SW 1271 (cell line): ENCODE data around the gene STIM2.

Experiments
- DNase-seq, 2 experiments: peaks; one replicate each; lab custom pipeline; 2025; lab: John Stamatoyannopoulos, UW

STIM2 gene

GRCh38 chr4:26900765-26901164 lies 40.1 kb downstream of the STIM2 start:
- no peak for DNase-seq

- no peak for DNase-seq
Measured at GRCh38 chr4:26905172-26905571, 44.5 kb downstream of the STIM2 start.

- no peak for DNase-seq
Measured at GRCh38 chr4:26907731-26908599, 47.3 kb downstream of the STIM2 start.

GRCh38 chr4:26909369-26909768 lies 48.7 kb downstream of the STIM2 start:
- DNase-seq: no peak

- DNase-seq: no peak
Measured at GRCh38 chr4:26911254-26911653, 50.6 kb downstream of the STIM2 start.

GRCh38 chr4:26912069-26912468 lies 51.4 kb downstream of the STIM2 start:
- no peak for DNase-seq

- DNase-seq: no peak
Measured at GRCh38 chr4:26912810-26913209, 52.2 kb downstream of the STIM2 start.

GRCh38 chr4:26916195-26916594 lies 55.6 kb downstream of the STIM2 start:
- no peak for DNase-seq

GRCh38 chr4:26930964-26931363 lies 70.3 kb downstream of the STIM2 start:
- DNase-seq: no peak

- DNase-seq: no peak
Measured at GRCh38 chr4:26931451-26931850, 70.8 kb downstream of the STIM2 start.

GRCh38 chr4:26931966-26932365 lies 71.3 kb downstream of the STIM2 start:
- no peak for DNase-seq

- DNase-seq: no peak
Measured at GRCh38 chr4:26935397-26935796, 74.8 kb downstream of the STIM2 start.

GRCh38 chr4:26936284-26937065 lies 75.8 kb downstream of the STIM2 start:
- no peak for DNase-seq

GRCh38 chr4:26937139-26937538 lies 76.5 kb downstream of the STIM2 start:
- DNase-seq: no peak

GRCh38 chr4:26937567-26937966 lies 76.9 kb downstream of the STIM2 start:
- no peak for DNase-seq

- no peak for DNase-seq
Measured at GRCh38 chr4:26938516-26938915, 77.9 kb downstream of the STIM2 start.

GRCh38 chr4:26941951-26942350 lies 81.3 kb downstream of the STIM2 start:
- no peak for DNase-seq

GRCh38 chr4:26942871-26943270 lies 82.2 kb downstream of the STIM2 start:
- DNase-seq: no peak

GRCh38 chr4:26943391-26943790 lies 82.8 kb downstream of the STIM2 start:
- no peak for DNase-seq

GRCh38 chr4:26945794-26946193 lies 85.2 kb downstream of the STIM2 start:
- DNase-seq: no peak

GRCh38 chr4:26947318-26947717 lies 86.7 kb downstream of the STIM2 start:
- no peak for DNase-seq

GRCh38 chr4:26950446-26950845 lies 89.8 kb downstream of the STIM2 start:
- no peak for DNase-seq

- DNase-seq: no peak
Measured at GRCh38 chr4:26952891-26953290, 92.2 kb downstream of the STIM2 start.
